Astrocyte (in vitro differentiated cells and primary cell): Measurements from ENCODE around the gene DIP2B. TPM values are rescaled to one million over a fixed set of nuclear protein-coding genes. Genes with fewer than 3 reads are reported as not detected.

Experiments used
- DNase-seq: peaks from one replicate; pipeline ENCODE4 v3.0.0-alpha.2; 2010; ENCODE audit warnings: low read depth
- FAIRE-seq: peaks from 2 replicates; lab custom pipeline; 2011; peaks lifted over from hg19 to GRCh38; lab: Jason Lieb, UNC
- H2AFZ ChIP-seq: 2 replicates; pipeline ENCODE4 v1.6.0; 2012; ENCODE audit warnings: low read depth, low read length, inconsistent platforms
- H3K27ac ChIP-seq: 2 replicates; pipeline ENCODE4 v1.5.1; 2011; ENCODE audit warnings: low read depth, low read length, inconsistent platforms
- H3K27me3 ChIP-seq: 2 replicates; pipeline ENCODE4 v1.6.0; 2011; ENCODE audit warnings: low read length, inconsistent platforms; ENCODE audit not compliant: insufficient read depth
- H3K36me3 ChIP-seq: 2 replicates; pipeline ENCODE4 v1.5.1; 2011; ENCODE audit warnings: low read length, inconsistent platforms; ENCODE audit not compliant: insufficient read depth
- H3K4me1 ChIP-seq: 2 replicates; pipeline ENCODE4 v1.5.1; 2011; ENCODE audit warnings: low read length, inconsistent platforms; ENCODE audit not compliant: insufficient read depth
- H3K4me2 ChIP-seq: 2 replicates; pipeline ENCODE4 v1.6.0; 2012; ENCODE audit warnings: low read length, inconsistent platforms
- H3K4me3 ChIP-seq: 2 replicates; pipeline ENCODE4 v1.5.1; 2011; ENCODE audit warnings: low read depth, mild to moderate bottlenecking, low read length, inconsistent platforms; ENCODE audit not compliant: insufficient read depth
- H3K79me2 ChIP-seq: 2 replicates; pipeline ENCODE4 v1.6.0; 2012; ENCODE audit warnings: mild to moderate bottlenecking, low read length, inconsistent platforms; ENCODE audit not compliant: insufficient read depth
- H3K9ac ChIP-seq: 2 replicates; pipeline ENCODE4 v1.6.0; 2012; ENCODE audit warnings: mild to moderate bottlenecking, low read length, inconsistent platforms
- H3K9me3 ChIP-seq: 2 replicates; pipeline ENCODE4 v1.5.1; 2012; ENCODE audit warnings: low read depth, mild to moderate bottlenecking, low read length, inconsistent platforms; ENCODE audit not compliant: insufficient read depth
- H4K20me1 ChIP-seq: 2 replicates; pipeline ENCODE4 v1.6.0; 2012; ENCODE audit warnings: low read length, inconsistent platforms; ENCODE audit not compliant: insufficient read depth
- H3K27ac Mint-ChIP-seq: one replicate; pipeline ENCODE4 v1.8.0; 2021; ENCODE audit warnings: mild to moderate bottlenecking, mixed read lengths; ENCODE audit not compliant: unreplicated experiment
- H3K27me3 Mint-ChIP-seq: one replicate; pipeline ENCODE4 v1.8.0; 2021; ENCODE audit warnings: low read depth, mixed read lengths; ENCODE audit not compliant: unreplicated experiment
- H3K36me3 Mint-ChIP-seq: one replicate; pipeline ENCODE4 v1.8.0; 2021; ENCODE audit warnings: low read depth, mixed read lengths; ENCODE audit not compliant: unreplicated experiment
- H3K4me1 Mint-ChIP-seq: one replicate; pipeline ENCODE4 v1.8.0; 2021; ENCODE audit warnings: low read depth, mixed read lengths; ENCODE audit not compliant: unreplicated experiment
- H3K4me3 Mint-ChIP-seq: one replicate; pipeline ENCODE4 v1.8.0; 2021; ENCODE audit warnings: mild to moderate bottlenecking, moderate library complexity, mixed read lengths; ENCODE audit not compliant: unreplicated experiment
- H3K9me3 Mint-ChIP-seq: one replicate; pipeline ENCODE4 v1.8.0; 2021; ENCODE audit warnings: mild to moderate bottlenecking, mixed read lengths; ENCODE audit not compliant: unreplicated experiment
- CTCF ChIP-seq: IDR thresholded peaks from 2 replicates; pipeline ENCODE4 v1.5.1; 2011; ENCODE audit warnings: low read depth, mild to moderate bottlenecking, inconsistent platforms, low read length, moderate library complexity; ENCODE audit not compliant: insufficient read depth
- EZH2 ChIP-seq: IDR thresholded peaks from 2 replicates; pipeline ENCODE4 v1.6.1; 2012; ENCODE audit warnings: mild to moderate bottlenecking, low read length, inconsistent platforms; ENCODE audit not compliant: insufficient read depth
- total RNA-seq: library from RNA; stranded (reverse); gene quantifications from 2 replicates; pipeline ENCODE4 v1.2.1, GENCODE V29; 2021

Gene DIP2B
- total RNA-seq, 1 donor from 2014 or later, result 53.2 TPM

- Mint-ChIP-seq H3K4me1 (peaks cover 37% of the 10 kb centered on the region), H3K4me3 (peak overlapping the region; percentile 96), H3K9me3 (no peaks in the 10 kb centered on the region), H3K27ac (peak overlapping the region; percentile 13), H3K27me3 (no peaks in the 10 kb centered on the region), H3K36me3 (no peaks in the 10 kb centered on the region)
- no peak overlapping the region for H3K27ac ChIP-seq
- FAIRE-seq (no peak), DNase-seq (peak; percentile 17)
- no peak overlapping the region for H3K4me3 ChIP-seq
- no peaks in the 10 kb centered on the region for H3K27me3 ChIP-seq
- peaks cover 73% of the 10 kb centered on the region for H3K79me2 ChIP-seq
- peak overlapping the region; percentile 96 for H3K9ac ChIP-seq
- H3K4me1 ChIP-seq, result peaks cover 19% of the 10 kb centered on the region
- no peaks in the 10 kb centered on the region for H3K36me3 ChIP-seq
- no peaks in the 10 kb centered on the region for H3K9me3 ChIP-seq
- peaks cover 52% of the 10 kb centered on the region for H4K20me1 ChIP-seq
- H3K4me2 ChIP-seq, result peak overlapping the region; percentile 92
- no peak for TF ChIP-seq CTCF
- TF ChIP-seq EZH2, result no peak
- H2AFZ ChIP-seq, result no peak overlapping the region
Observed at GRCh38 chr12:50506753-50507473, 2.1 kb downstream of the DIP2B start.

GRCh38 chr12:50507474-50507838 lies 2.7 kb downstream of the DIP2B start:
- peak overlapping the region; percentile 13 for H3K27ac Mint-ChIP-seq
- Histone ChIP-seq H3K79me2 (peaks cover 78% of the 10 kb centered on the region), H3K4me3 (no peak overlapping the region)

More at GRCh38 chr12:50507474-50507838, 2.7 kb downstream of the DIP2B start:
- Mint-ChIP-seq H3K36me3 (no peaks in the 10 kb centered on the region), H3K4me3 (peak overlapping the region; percentile 96), H3K9me3 (no peaks in the 10 kb centered on the region), H3K27me3 (no peaks in the 10 kb centered on the region), H3K4me1 (peaks cover 37% of the 10 kb centered on the region)
- H2AFZ ChIP-seq, result no peak overlapping the region
- no peaks in the 10 kb centered on the region for H3K36me3 ChIP-seq
- H4K20me1 ChIP-seq, result peaks cover 57% of the 10 kb centered on the region
- H3K4me2 ChIP-seq, result peak overlapping the region; percentile 92
- peak overlapping the region; percentile 23 for H3K9ac ChIP-seq
- DNase-seq, result no peak
- H3K4me1 ChIP-seq, result peaks cover 19% of the 10 kb centered on the region
- no peaks in the 10 kb centered on the region for H3K9me3 ChIP-seq
- no peak for TF ChIP-seq CTCF
- no peak for TF ChIP-seq EZH2
- H3K27ac ChIP-seq, result no peak overlapping the region
- H3K27me3 ChIP-seq, result no peaks in the 10 kb centered on the region
- no peak for FAIRE-seq
